Calu3 (cell line): ENCODE data around the gene CNPY2. TPM values are rescaled to one million over a fixed set of nuclear protein-coding genes. Genes with fewer than 3 reads are reported as not detected.

Source experiments
- BruUV-seq: library from RNA; stranded (reverse); fragments of 400-500 nt; replicated peaks from 2 replicates; lab custom pipeline; 2021; lab: Mats Ljungman, UMichigan
- CTCF ChIA-PET: fragments of 300-600 bp; sonication (Branson Sonifier 250); formaldehyde crosslinking; loops from one replicate; lab custom pipeline; 2022; ENCODE audit warnings: antibody characterized with exemption; lab: Charles Lee
- DNase-seq: peaks from one replicate; pipeline ENCODE4 v3.0.0; 2022
- H3K27ac Mint-ChIP-seq: one replicate; pipeline ENCODE4 v1.8.0; 2022; ENCODE audit warnings: mixed read lengths; ENCODE audit not compliant: unreplicated experiment
- H3K27me3 Mint-ChIP-seq: one replicate; pipeline ENCODE4 v1.8.0; 2022; ENCODE audit warnings: mixed read lengths; ENCODE audit not compliant: unreplicated experiment
- H3K36me3 Mint-ChIP-seq: one replicate; pipeline ENCODE4 v1.8.0; 2022; ENCODE audit warnings: mild to moderate bottlenecking, moderate library complexity, mixed read lengths; ENCODE audit not compliant: insufficient read depth, unreplicated experiment
- H3K4me1 Mint-ChIP-seq: one replicate; pipeline ENCODE4 v1.8.0; 2022; ENCODE audit warnings: mild to moderate bottlenecking, low read depth, mixed read lengths; ENCODE audit not compliant: unreplicated experiment
- H3K4me3 Mint-ChIP-seq: one replicate; pipeline ENCODE4 v1.8.0; 2022; ENCODE audit warnings: mild to moderate bottlenecking, low read depth, moderate library complexity, mixed read lengths; ENCODE audit not compliant: unreplicated experiment
- H3K9me3 Mint-ChIP-seq: one replicate; pipeline ENCODE4 v1.8.0; 2022; ENCODE audit warnings: low read depth, mixed read lengths; ENCODE audit not compliant: unreplicated experiment
- intact Hi-C: fragments of 100-400 bp; cut with micrococcal nuclease; formaldehyde crosslinking; loops from one replicate; pipeline ENCODE4 v1.10.0; 2022; ENCODE audit not compliant: unreplicated experiment
- total RNA-seq: library from RNA; stranded (reverse); gene quantifications from 2 replicates; pipeline ENCODE4 v1.2.3, GENCODE V29; 2022
- TF ChIP-seq, protein P1 (sequence below): fragments of 200-600 bp; IDR thresholded peaks from one replicate; pipeline ENCODE4 v1.8.0; 2022; ENCODE audit warnings: antibody characterized with exemption; ENCODE audit not compliant: unreplicated experiment

The CNPY2 gene
- total RNA-seq, 1 experiment from 2014 or later: 228 TPM

- TF ChIP-seq, protein P1, sequence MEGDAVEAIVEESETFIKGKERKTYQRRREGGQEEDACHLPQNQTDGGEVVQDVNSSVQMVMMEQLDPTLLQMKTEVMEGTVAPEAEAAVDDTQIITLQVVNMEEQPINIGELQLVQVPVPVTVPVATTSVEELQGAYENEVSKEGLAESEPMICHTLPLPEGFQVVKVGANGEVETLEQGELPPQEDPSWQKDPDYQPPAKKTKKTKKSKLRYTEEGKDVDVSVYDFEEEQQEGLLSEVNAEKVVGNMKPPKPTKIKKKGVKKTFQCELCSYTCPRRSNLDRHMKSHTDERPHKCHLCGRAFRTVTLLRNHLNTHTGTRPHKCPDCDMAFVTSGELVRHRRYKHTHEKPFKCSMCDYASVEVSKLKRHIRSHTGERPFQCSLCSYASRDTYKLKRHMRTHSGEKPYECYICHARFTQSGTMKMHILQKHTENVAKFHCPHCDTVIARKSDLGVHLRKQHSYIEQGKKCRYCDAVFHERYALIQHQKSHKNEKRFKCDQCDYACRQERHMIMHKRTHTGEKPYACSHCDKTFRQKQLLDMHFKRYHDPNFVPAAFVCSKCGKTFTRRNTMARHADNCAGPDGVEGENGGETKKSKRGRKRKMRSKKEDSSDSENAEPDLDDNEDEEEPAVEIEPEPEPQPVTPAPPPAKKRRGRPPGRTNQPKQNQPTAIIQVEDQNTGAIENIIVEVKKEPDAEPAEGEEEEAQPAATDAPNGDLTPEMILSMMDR: no peak
- no peaks in the 10 kb centered on the region for H3K4me1 Mint-ChIP-seq
- H3K27ac Mint-ChIP-seq: no peak overlapping the region
- BruUV-seq: no TSS peak
- no peaks in the 10 kb centered on the region for H3K27me3 Mint-ChIP-seq
- no peaks in the 10 kb centered on the region for H3K9me3 Mint-ChIP-seq
- no peak overlapping the region for H3K4me3 Mint-ChIP-seq
- peaks cover 79% of the 10 kb centered on the region for H3K36me3 Mint-ChIP-seq
- intact Hi-C loops: no loop called here
- CTCF ChIA-PET: interaction anchor here (0.6 kb wide), 1 partner anchor 13 kb away, joined by 4 read pairs; no protein-coding TSS in a partner anchor
- DNase-seq: no peak
These were observed 7.1 kb downstream of the CNPY2 start for GRCh38 chr12:56308714-56309113.

GRCh38 chr12:56307221-56307965, 8.4 kb downstream of the CNPY2 start:
- peaks cover 71% of the 10 kb centered on the region for H3K36me3 Mint-ChIP-seq

GRCh38 chr12:56304872-56305590, 10.8 kb downstream of the CNPY2 start:
- peaks cover 64% of the 10 kb centered on the region for H3K36me3 Mint-ChIP-seq
- CTCF ChIA-PET: interaction anchor here (0.8 kb wide), 1 partner anchor 11 kb away, joined by 4 read pairs; the partner anchor contains the start of gene CNPY2
- no peak overlapping the region for H3K4me3 Mint-ChIP-seq
- DNase-seq: no peak
- no peak overlapping the region for H3K27ac Mint-ChIP-seq
- H3K27me3 Mint-ChIP-seq: no peaks in the 10 kb centered on the region
- BruUV-seq: no TSS peak
- TF ChIP-seq, protein P1: no peak
- no peaks in the 10 kb centered on the region for H3K9me3 Mint-ChIP-seq
- intact Hi-C loops: no loop called here
- H3K4me1 Mint-ChIP-seq: peaks cover 19% of the 10 kb centered on the region

More at GRCh38 chr12:56307221-56307965, 8.4 kb downstream of the CNPY2 start:
- Mint-ChIP-seq H3K4me1 (peaks cover 1% of the 10 kb centered on the region), H3K27ac (no peak overlapping the region), H3K27me3 (no peaks in the 10 kb centered on the region), H3K4me3 (no peak overlapping the region), H3K9me3 (no peaks in the 10 kb centered on the region)
- no TSS peak for BruUV-seq
- CTCF ChIA-PET: no interaction called here
- intact Hi-C loops: no loop called here
- no peak for DNase-seq
- TF ChIP-seq, protein P1: no peak

- CTCF ChIA-PET: interaction anchor here (0.8 kb wide), 1 partner anchor 12 kb away, joined by 4 read pairs; the partner anchor contains the start of gene CNPY2
- intact Hi-C loops: no loop called here
- no TSS peak for BruUV-seq
- TF ChIP-seq, protein P1: no peak
- H3K4me3 Mint-ChIP-seq: no peak overlapping the region
- DNase-seq: no peak
- no peak overlapping the region for H3K27ac Mint-ChIP-seq
- no peaks in the 10 kb centered on the region for H3K9me3 Mint-ChIP-seq
- peaks cover 19% of the 10 kb centered on the region for H3K4me1 Mint-ChIP-seq
- H3K36me3 Mint-ChIP-seq: peaks cover 64% of the 10 kb centered on the region
- H3K27me3 Mint-ChIP-seq: no peaks in the 10 kb centered on the region
These were observed 11.5 kb downstream of the CNPY2 start for GRCh38 chr12:56304276-56304675.
